ENCODE measurements around the gene TSPAN9.

GRCh38 chr12:3278681-3279414 lies 201.7 kb downstream of the TSPAN9 start:
- TF ChIP-seq, protein P1, sequence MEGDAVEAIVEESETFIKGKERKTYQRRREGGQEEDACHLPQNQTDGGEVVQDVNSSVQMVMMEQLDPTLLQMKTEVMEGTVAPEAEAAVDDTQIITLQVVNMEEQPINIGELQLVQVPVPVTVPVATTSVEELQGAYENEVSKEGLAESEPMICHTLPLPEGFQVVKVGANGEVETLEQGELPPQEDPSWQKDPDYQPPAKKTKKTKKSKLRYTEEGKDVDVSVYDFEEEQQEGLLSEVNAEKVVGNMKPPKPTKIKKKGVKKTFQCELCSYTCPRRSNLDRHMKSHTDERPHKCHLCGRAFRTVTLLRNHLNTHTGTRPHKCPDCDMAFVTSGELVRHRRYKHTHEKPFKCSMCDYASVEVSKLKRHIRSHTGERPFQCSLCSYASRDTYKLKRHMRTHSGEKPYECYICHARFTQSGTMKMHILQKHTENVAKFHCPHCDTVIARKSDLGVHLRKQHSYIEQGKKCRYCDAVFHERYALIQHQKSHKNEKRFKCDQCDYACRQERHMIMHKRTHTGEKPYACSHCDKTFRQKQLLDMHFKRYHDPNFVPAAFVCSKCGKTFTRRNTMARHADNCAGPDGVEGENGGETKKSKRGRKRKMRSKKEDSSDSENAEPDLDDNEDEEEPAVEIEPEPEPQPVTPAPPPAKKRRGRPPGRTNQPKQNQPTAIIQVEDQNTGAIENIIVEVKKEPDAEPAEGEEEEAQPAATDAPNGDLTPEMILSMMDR (conservative IDR thresholded peaks at IDR 0.05), result no peak
- TF ChIP-seq EZH2 (IDR thresholded peaks at IDR 0.05; ENCODE audit: low read depth), result no peak
